Cardiac fibroblast (primary cell): ENCODE measurements around the gene WDR20.

Experiments
- DNase-seq, 2 donors: peaks; one replicate each; pipeline versions ENCODE4 v3.0.0 to v3.0.0-alpha.2; 2010; ENCODE audit warnings: low read depth in 2 of 2
- H3K4me3 ChIP-seq, 2 donors: replicated peaks in 1 of 2; 1 replicate in 1 of 2; 2 replicates in 1 of 2; pipeline ENCODE4 v1.5.1; 2011; ENCODE audit warnings: low read depth in 2 of 2, low read length in 2 of 2, mild to moderate bottlenecking in 2 of 2, moderate library complexity in 1 of 2
- TF ChIP-seq, protein P1 (sequence below): IDR thresholded peaks from one replicate; pipeline ENCODE4 v1.5.1; 2011; ENCODE audit warnings: low read depth, mild to moderate bottlenecking, low read length, inconsistent platforms

Gene WDR20

DNA sequence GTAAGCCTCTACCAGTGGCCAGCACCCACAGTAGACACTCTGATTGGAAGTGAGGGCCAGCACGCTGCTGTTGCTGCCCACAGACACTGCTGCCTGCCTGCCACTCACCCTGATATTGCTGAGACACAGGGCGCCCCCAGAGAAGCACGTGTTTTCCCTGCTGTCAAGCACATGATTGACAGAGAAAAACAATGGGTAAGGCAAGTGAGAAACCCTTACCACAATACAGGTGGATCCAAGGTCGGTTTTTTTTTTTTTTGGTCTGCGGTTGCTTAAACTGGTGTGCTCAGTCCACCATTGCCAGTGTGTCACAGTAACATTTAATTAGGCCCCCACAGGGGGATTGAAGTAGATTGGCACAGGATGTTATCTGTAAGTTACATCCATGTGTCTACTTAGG is 65.9 kb downstream of the WDR20 start:
- TF ChIP-seq, protein P1, sequence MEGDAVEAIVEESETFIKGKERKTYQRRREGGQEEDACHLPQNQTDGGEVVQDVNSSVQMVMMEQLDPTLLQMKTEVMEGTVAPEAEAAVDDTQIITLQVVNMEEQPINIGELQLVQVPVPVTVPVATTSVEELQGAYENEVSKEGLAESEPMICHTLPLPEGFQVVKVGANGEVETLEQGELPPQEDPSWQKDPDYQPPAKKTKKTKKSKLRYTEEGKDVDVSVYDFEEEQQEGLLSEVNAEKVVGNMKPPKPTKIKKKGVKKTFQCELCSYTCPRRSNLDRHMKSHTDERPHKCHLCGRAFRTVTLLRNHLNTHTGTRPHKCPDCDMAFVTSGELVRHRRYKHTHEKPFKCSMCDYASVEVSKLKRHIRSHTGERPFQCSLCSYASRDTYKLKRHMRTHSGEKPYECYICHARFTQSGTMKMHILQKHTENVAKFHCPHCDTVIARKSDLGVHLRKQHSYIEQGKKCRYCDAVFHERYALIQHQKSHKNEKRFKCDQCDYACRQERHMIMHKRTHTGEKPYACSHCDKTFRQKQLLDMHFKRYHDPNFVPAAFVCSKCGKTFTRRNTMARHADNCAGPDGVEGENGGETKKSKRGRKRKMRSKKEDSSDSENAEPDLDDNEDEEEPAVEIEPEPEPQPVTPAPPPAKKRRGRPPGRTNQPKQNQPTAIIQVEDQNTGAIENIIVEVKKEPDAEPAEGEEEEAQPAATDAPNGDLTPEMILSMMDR, result no peak
- no peak for DNase-seq
- no peak overlapping the region for H3K4me3 ChIP-seq

DNA sequence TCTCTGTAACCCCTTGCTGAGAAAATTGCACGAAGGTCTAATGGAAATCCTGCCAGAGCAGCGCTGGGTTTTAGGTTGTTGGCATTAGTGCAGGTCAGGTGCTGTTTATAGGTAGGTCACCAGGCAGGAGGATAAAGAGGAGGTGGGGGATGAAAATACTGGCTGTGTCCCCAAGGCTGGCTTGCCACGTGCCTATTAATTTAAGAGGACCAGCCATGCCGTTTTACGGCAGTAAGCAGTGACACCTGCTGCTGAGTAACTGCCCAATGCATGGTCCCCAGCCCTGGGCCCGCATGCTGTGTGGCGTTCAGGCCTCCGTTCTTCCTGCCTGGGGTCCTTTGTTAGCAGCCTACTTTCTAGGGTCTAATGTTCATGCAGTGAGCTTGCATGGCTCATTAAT is 67.2 kb downstream of the WDR20 start:
- no peak overlapping the region for H3K4me3 ChIP-seq
- TF ChIP-seq, protein P1, result no peak
- no peak for DNase-seq

DNA sequence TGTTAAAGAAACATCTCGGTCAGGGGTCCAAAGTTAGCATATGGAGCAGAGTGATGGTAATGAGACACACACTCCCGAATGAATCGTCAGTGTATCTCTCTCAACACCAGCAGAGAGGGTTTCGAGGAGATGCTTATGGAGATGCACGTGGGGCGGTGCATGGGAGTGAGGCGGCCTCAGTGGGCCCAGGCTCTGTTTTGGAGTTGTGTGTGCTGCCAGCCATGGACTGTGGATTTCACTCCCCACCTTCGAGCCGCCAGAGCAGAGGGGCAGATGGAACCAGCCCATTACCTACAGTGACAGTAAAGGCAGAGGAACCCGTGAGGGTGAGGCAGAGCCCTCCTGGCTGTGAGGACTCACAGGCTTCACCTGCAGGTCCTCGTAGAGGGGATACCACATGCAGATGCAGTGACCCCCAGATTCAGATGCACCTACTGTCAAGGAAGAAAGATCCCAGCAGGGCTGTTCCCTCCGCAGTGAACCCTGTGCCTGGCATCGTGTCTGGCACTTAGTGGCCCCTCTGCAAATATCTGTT is 68.2 kb downstream of the WDR20 start:
- no peak overlapping the region for H3K4me3 ChIP-seq
- DNase-seq, result no peak
- TF ChIP-seq, protein P1, result no peak

DNA sequence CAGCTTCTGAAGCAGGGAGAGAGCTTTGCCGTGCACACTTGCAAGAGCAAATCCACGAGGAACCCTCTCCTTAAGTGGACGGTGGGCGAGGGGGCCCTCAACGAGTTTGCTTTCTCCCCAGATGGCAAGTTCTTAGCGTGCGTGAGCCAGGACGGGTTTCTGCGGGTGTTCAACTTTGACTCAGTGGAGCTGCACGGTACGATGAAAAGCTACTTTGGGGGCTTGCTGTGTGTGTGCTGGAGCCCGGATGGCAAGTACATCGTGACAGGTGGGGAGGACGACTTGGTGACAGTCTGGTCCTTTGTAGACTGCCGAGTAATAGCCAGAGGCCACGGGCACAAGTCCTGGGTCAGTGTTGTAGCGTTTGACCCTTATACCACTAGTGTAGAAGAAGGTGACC is 69.0 kb downstream of the WDR20 start:
- no peak overlapping the region for H3K4me3 ChIP-seq
- TF ChIP-seq, protein P1, result no peak
- DNase-seq, result no peak

DNA sequence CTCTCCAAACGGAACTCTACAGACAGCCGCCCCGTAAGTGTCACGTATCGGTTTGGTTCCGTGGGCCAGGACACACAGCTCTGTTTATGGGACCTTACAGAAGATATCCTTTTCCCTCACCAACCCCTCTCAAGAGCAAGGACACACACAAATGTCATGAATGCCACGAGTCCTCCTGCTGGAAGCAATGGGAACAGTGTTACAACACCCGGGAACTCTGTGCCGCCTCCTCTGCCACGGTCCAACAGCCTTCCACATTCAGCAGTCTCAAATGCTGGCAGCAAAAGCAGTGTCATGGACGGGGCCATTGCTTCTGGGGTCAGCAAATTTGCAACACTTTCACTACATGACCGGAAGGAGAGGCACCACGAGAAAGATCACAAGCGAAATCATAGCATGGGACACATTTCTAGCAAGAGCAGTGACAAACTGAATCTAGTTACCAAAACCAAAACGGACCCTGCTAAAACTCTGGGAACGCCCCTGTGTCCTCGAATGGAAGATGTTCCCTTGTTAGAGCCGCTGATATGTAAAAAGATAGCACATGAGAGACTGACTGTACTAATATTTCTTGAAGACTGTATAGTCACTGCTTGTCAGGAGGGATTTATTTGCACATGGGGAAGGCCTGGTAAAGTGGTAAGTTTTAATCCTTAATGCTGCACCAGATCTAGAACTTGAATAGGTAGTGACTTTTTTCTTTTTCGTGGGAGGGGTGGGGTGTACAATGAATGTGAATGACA is 69.7 kb downstream of the WDR20 start:
- TF ChIP-seq, protein P1, result peak; percentile 13
- DNase-seq, result peak; percentile 32 to 33
- no peak overlapping the region for H3K4me3 ChIP-seq

DNA sequence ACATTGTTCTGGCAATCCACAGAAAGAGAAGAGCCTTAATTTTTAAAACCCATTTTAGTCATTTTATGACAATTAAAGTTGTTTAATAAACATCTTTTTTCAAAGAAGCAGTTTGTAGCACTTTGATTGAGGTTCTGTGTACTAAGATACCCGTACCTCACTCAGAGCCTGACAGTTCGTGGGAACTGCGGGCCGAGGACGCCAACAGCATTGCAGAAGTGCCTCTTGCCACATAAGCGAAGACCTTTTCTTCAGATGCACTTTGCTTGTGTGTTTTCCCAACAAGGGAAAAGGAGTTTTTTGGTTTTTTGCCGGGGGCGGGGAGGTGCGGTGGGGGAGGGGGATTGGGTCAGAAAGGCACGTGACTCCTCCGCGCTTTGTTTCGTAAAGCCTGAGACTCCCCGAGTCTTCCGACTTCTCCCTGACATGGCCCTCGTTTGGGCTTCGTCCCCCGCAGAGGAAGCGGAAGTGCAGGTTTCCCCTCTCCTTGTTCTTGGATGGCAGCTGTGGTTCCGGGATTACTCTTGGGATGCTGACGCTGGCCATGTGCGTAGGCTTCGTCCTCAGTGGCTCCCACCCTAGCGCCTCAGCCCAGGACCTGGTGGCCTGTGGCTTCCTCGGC is 70.8 kb downstream of the WDR20 start:
- TF ChIP-seq, protein P1, result no peak
- no peak overlapping the region for H3K4me3 ChIP-seq
- DNase-seq, result no peak
